H1 (cell line): ENCODE data around the gene PLEKHS1. TPM values are rescaled to one million over a fixed set of nuclear protein-coding genes. Genes with fewer than 3 reads are reported as not detected.
A peak's percentile ranks its signal among the peaks of the same experiment; 100 is the strongest.

Experiments used
- CTCF ChIA-PET: fragments of 300-600 bp; sonication (Branson Sonifier 250); formaldehyde crosslinking; loops from one replicate; lab custom pipeline; 2021; ENCODE audit not compliant: partially characterized antibody; lab: Charles Lee
- POLR2A ChIA-PET: fragments of 300-600 bp; sonication (Branson Sonifier 250); formaldehyde crosslinking; loops from one replicate; lab custom pipeline; 2021; ENCODE audit warnings: inconsistent platforms; ENCODE audit not compliant: partially characterized antibody; lab: Charles Lee
- DNase-seq, 2 experiments: peaks; one replicate each; pipeline versions ENCODE4 v3.0.0 to v3.0.0-alpha.2; 2010 to 2022; ENCODE audit warnings: low spot score in 2 of 2, low read depth in 1 of 2, mixed read lengths in 1 of 2
- FAIRE-seq: peaks from 2 replicates; lab custom pipeline; 2011; peaks lifted over from hg19 to GRCh38; lab: Jason Lieb, UNC
- H2AFZ ChIP-seq: 2 replicates; pipeline ENCODE4 v1.8.1; 2012; ENCODE audit warnings: low read length, inconsistent platforms
- H2AK5ac ChIP-seq: 2 replicates; pipeline ENCODE4 v1.6.1; 2013; ENCODE audit warnings: low read depth, low read length
- H2BK120ac ChIP-seq: replicated peaks from 2 replicates; pipeline ENCODE3; 2013; ENCODE audit warnings: low read depth, low read length, inconsistent platforms
- H2BK12ac ChIP-seq: 2 replicates; pipeline ENCODE4 v1.6.1; 2013; ENCODE audit warnings: low read depth, low read length
- H2BK15ac ChIP-seq: 2 replicates; pipeline ENCODE4 v1.6.1; 2013; ENCODE audit warnings: low read length
- H2BK20ac ChIP-seq: 2 replicates; pipeline ENCODE4 v1.6.1; 2013; ENCODE audit warnings: low read length
- H2BK5ac ChIP-seq: 2 replicates; pipeline ENCODE4 v1.6.1; 2013; ENCODE audit warnings: low read depth, low read length
- H3K14ac ChIP-seq: 2 replicates; pipeline ENCODE4 v1.6.1; 2013; ENCODE audit warnings: inconsistent platforms; ENCODE audit not compliant: insufficient read length
- H3K18ac ChIP-seq: 2 replicates; pipeline ENCODE4 v1.6.1; 2013; ENCODE audit warnings: low read length; ENCODE audit errors: extremely low read depth
- H3K23ac ChIP-seq: 2 replicates; pipeline ENCODE4 v1.6.1; 2013; ENCODE audit warnings: inconsistent platforms; ENCODE audit not compliant: insufficient read length
- H3K23me2 ChIP-seq: 2 replicates; pipeline ENCODE4 v1.6.1; 2013; ENCODE audit warnings: low read depth, low read length
- H3K27ac ChIP-seq: 2 replicates; pipeline ENCODE4 v1.6.1; 2011; ENCODE audit warnings: low read depth, low read length, inconsistent platforms
- H3K27me3 ChIP-seq, 4 experiments: replicated peaks in 1 of 4; 1 replicate in 1 of 4; 2 replicates in 3 of 4; pipeline versions ENCODE4 v1.6.1 to v1.8.1; 2011 to 2013; ENCODE audit warnings: low read length in 3 of 4, mild to moderate bottlenecking in 3 of 4, inconsistent platforms in 2 of 4, mixed read lengths in 2 of 4, moderate library complexity in 1 of 4; ENCODE audit not compliant: control insufficient read depth in 3 of 4, insufficient read depth in 3 of 4; ENCODE audit errors: extremely low read depth in 1 of 4
- H3K36me3 ChIP-seq, 4 experiments: 2 replicates each; pipeline versions ENCODE4 v1.6.1 to v1.8.1; 2011 to 2013; ENCODE audit warnings: mild to moderate bottlenecking in 4 of 4, low read length in 3 of 4, moderate library complexity in 2 of 4, control low read depth in 1 of 4, inconsistent platforms in 1 of 4; ENCODE audit not compliant: insufficient read depth in 4 of 4, control insufficient read depth in 2 of 4
- H3K4ac ChIP-seq: replicated peaks from 2 replicates; pipeline ENCODE3; 2013; ENCODE audit warnings: low read length, low read depth, mixed read lengths, inconsistent platforms; ENCODE audit not compliant: insufficient read length
- H3K4me1 ChIP-seq, 4 experiments: replicated peaks in 1 of 4; 1 replicate in 1 of 4; 2 replicates in 3 of 4; pipeline versions ENCODE4 v1.6.1 to v1.8.1; 2011 to 2013; ENCODE audit warnings: low read length in 3 of 4, inconsistent platforms in 2 of 4, mixed read lengths in 1 of 4; ENCODE audit not compliant: insufficient read depth in 4 of 4, control insufficient read depth in 3 of 4
- H3K4me2 ChIP-seq, 2 experiments: 2 replicates each; pipeline versions ENCODE4 v1.6.1 to v1.8.1; 2011 to 2013; ENCODE audit warnings: low read depth in 2 of 2, low read length in 2 of 2, control low read depth in 1 of 2, inconsistent platforms in 1 of 2, mild to moderate bottlenecking in 1 of 2; ENCODE audit not compliant: insufficient read depth in 1 of 2
- H3K4me3 ChIP-seq, 4 experiments: fragments of 200-600, 300-600 bp in 1 of 4; sonication (generic), shearing (Covaris generic), sonication (Bioruptor Twin) in 1 of 4; 2 replicates each; pipeline versions ENCODE4 v1.5.1 to v1.8.1; 2011 to 2016; ENCODE audit warnings: low read length in 4 of 4, low read depth in 3 of 4, control low read depth in 2 of 4, inconsistent platforms in 2 of 4, mild to moderate bottlenecking in 2 of 4, mixed read lengths in 1 of 4, moderate library complexity in 1 of 4; ENCODE audit not compliant: insufficient read depth in 2 of 4; ENCODE audit errors: extremely low read depth in 1 of 4
- H3K56ac ChIP-seq: replicated peaks from 2 replicates; pipeline ENCODE3; 2013; ENCODE audit warnings: low read depth, mild to moderate bottlenecking, mixed read lengths, low read length, inconsistent platforms; ENCODE audit not compliant: insufficient read length
- H3K79me1 ChIP-seq: 2 replicates; pipeline ENCODE4 v1.6.1; 2013; ENCODE audit warnings: low read depth, low read length, control low read depth
- H3K79me2 ChIP-seq, 2 experiments: 2 replicates each; pipeline versions ENCODE4 v1.6.1 to v1.8.1; 2012 to 2013; ENCODE audit warnings: low read length in 2 of 2, mild to moderate bottlenecking in 2 of 2, inconsistent platforms in 1 of 2; ENCODE audit not compliant: insufficient read depth in 2 of 2, control insufficient read depth in 1 of 2
- H3K9ac ChIP-seq, 4 experiments: replicated peaks in 1 of 4; 1 replicate in 1 of 4; 2 replicates in 3 of 4; pipeline versions ENCODE4 v1.6.1 to v1.8.1; 2011 to 2013; ENCODE audit warnings: low read depth in 3 of 4, low read length in 3 of 4, control low read depth in 2 of 4, mild to moderate bottlenecking in 2 of 4, moderate library complexity in 2 of 4, inconsistent platforms in 1 of 4; ENCODE audit errors: extremely low read depth in 1 of 4
- H3K9me3 ChIP-seq, 2 experiments: 2 replicates each; pipeline versions ENCODE4 v1.6.1 to v1.8.1; 2012 to 2013; ENCODE audit warnings: mild to moderate bottlenecking in 2 of 2, moderate library complexity in 2 of 2, control low read depth in 1 of 2, inconsistent platforms in 1 of 2, low read depth in 1 of 2, low read length in 1 of 2, mixed read lengths in 1 of 2; ENCODE audit not compliant: insufficient read depth in 2 of 2
- H4K20me1 ChIP-seq, 2 experiments: replicated peaks in 1 of 2; 2 replicates each; pipeline versions ENCODE3 to v1.8.1; 2011 to 2013; ENCODE audit warnings: inconsistent platforms in 2 of 2, low read length in 2 of 2, mild to moderate bottlenecking in 1 of 2; ENCODE audit not compliant: insufficient read depth in 2 of 2, control insufficient read depth in 1 of 2
- H4K5ac ChIP-seq: 2 replicates; pipeline ENCODE4 v1.6.1; 2013; ENCODE audit warnings: low read length, low read depth, mixed read lengths, inconsistent platforms; ENCODE audit not compliant: insufficient read length
- H4K8ac ChIP-seq: 2 replicates; pipeline ENCODE4 v1.8.0; 2013; ENCODE audit warnings: mild to moderate bottlenecking, moderate library complexity, low read length, inconsistent platforms; ENCODE audit not compliant: insufficient read depth; ENCODE audit errors: extremely low read depth
- H4K91ac ChIP-seq: replicated peaks from 2 replicates; pipeline ENCODE3; 2013; ENCODE audit warnings: low read length, mixed read lengths, inconsistent platforms; ENCODE audit not compliant: insufficient read length
- CREB1 ChIP-seq: IDR thresholded peaks from 2 replicates; pipeline ENCODE4 v1.6.1; 2012; ENCODE audit warnings: inconsistent platforms
- MAX ChIP-seq: IDR thresholded peaks from 2 replicates; pipeline ENCODE4 v1.6.1; 2012; ENCODE audit warnings: inconsistent platforms
- PHF8 ChIP-seq: fragments of 200-600 bp; sonication (generic); conservative IDR thresholded peaks from 2 replicates; pipeline ENCODE4 v1.7.1; 2012; ENCODE audit warnings: low read depth, mild to moderate bottlenecking, inconsistent platforms, low read length, moderate library complexity
- ZNF274 ChIP-seq: IDR thresholded peaks from 2 replicates; pipeline ENCODE4 v1.7.0; 2012; ENCODE audit warnings: low read length, borderline replicate concordance; ENCODE audit errors: extremely low read depth
- WGBS, 2 experiments: shearing (Covaris generic) in 1 of 2; methylation state at CpG; one replicate each; pipeline versions ENCODE4 v1.1.6 to v1.1.7; 2013 to 2015; ENCODE audit warnings: low lambda C conversion rate in 2 of 2, mixed read lengths in 2 of 2, inconsistent platforms in 1 of 2, low coverage in 1 of 2, missing lambda C conversion rate in 1 of 2; ENCODE audit not compliant: insufficient replicate concordance in 2 of 2, insufficient coverage in 1 of 2, insufficient read length in 1 of 2; ENCODE audit errors: extremely low coverage in 1 of 2, missing lambda C conversion rate in 1 of 2; 5-methylcytosine and 5-hydroxymethylcytosine counted together
- polyA plus RNA-seq, 7 experiments: library from polyadenylated mRNA; depleted of rRNA in 3 of 7; stranded (reverse) in 5 of 7; unstranded in 2 of 7; fragments of >200 nt in 5 of 7; fragments of 200-250 nt in 2 of 7; gene quantifications; 1 replicate in 5 of 7; 2 replicates in 1 of 7; 4 replicates in 1 of 7; pipeline versions ENCODE4 v1.2.1 to v1.2.3, GENCODE V29; 2011 to 2013; ENCODE audit warnings: missing spikeins in 2 of 7, mixed read lengths in 2 of 7
- total RNA-seq: library from RNA; stranded (reverse); fragmentation: NEBNext Ultra II Directional; extraction: Animal tissue kit (Norgen Biotek cat#: 25700); gene quantifications from 2 replicates; pipeline ENCODE4 v1.2.1, GENCODE V29; 2021

The PLEKHS1 gene
- total and polyA plus RNA-seq, 2 of the 8 experiments (the other 6 are each of a cell fraction or from before 2014, with no cell fraction given), result not detected

GRCh38 chr10:113712024-113712423 lies 39.5 kb upstream of the PLEKHS1 start:
- Histone ChIP-seq H4K8ac (no peak overlapping the region), H4K20me1 (no peaks in the 10 kb centered on the region), H3K23ac (no peak overlapping the region)
- WGBS, 2 experiments, result 88% methylated on average over 3 of the region's 3 CpGs; no CpG with 5 or more reads in 1 of the 2 experiments
- TF ChIP-seq CREB1 (no peak), ZNF274 (no peak), PHF8 (no peak), MAX (no peak)
- TF ChIP-seq, all 59 proteins: peak for 0
- Histone ChIP-seq H3K4me1 (peaks cover 3 to 21% (median 15%) of the 10 kb centered on the region in 4 experiments; a peak in 6 of 7 replicates), H4K91ac (no peak overlapping the region), H3K27me3 (no peaks in the 10 kb centered on the region), H3K23me2 (no peaks in the 10 kb centered on the region), H4K5ac (no peak overlapping the region), H3K18ac (no peak overlapping the region), H3K4me3 (peak overlapping the region in 1 of 4 experiments; percentile 12; a peak in 1 of 8 replicates), H3K79me1 (no peaks in the 10 kb centered on the region), H3K56ac (no peak overlapping the region), H3K9me3 (no peaks in the 10 kb centered on the region), H2BK120ac (no peak overlapping the region), H2BK5ac (no peak overlapping the region; the same call in 1 of the 2 replicates), H2BK15ac (0 out of 2 replicates have a peak overlapping the region, but pooled peaks have one; percentile 55), H3K79me2 (no peaks in the 10 kb centered on the region), H3K14ac (no peak overlapping the region), H3K36me3 (no peaks in the 10 kb centered on the region), H3K4ac (no peak overlapping the region), H3K4me2 (0 out of 4 replicates have a peak overlapping the region, but pooled peaks of 1 of the 2 experiments have one; percentile 45), H2AK5ac (no peak overlapping the region), H2AFZ (no peak overlapping the region), H3K27ac (no peak overlapping the region), H2BK20ac (no peak overlapping the region), H2BK12ac (peak overlapping the region; percentile 46; the same call in 1 of the 2 replicates), H3K9ac (no peak overlapping the region; a peak in 1 of 7 replicates)
- no peak for DNase-seq
- ChIA-PET POLR2A (no interaction called here), CTCF (interaction anchor here (1.1 to 1.8 kb wide), 3 partner anchors 10 to 384 kb away, joined by 3 to 5 read pairs (median 4); no protein-coding TSS in a partner anchor)
- FAIRE-seq, result no peak
